Gastroesophageal sphincter (tissue), 4 donors: ENCODE results near the gene TBL3. TPM values are rescaled to one million over a fixed set of nuclear protein-coding genes. Genes with fewer than 3 reads are reported as not detected.

Experiments used
- ATAC-seq: fragments of 150-250 bp; one replicate; pipeline ENCODE4 v1.9.1; 2016; ENCODE audit warnings: mild to moderate bottlenecking, moderate library complexity
- H3K27ac ChIP-seq, 4 donors: fragments of 200-600 bp; sonication (generic) in 3 of 4; 1 replicate in 3 of 4; 2 replicates in 1 of 4; pipeline ENCODE4 v1.5.1; 2016 to 2019
- H3K27me3 ChIP-seq: fragments of 200-600 bp; sonication (generic); one replicate; pipeline ENCODE4 v1.5.1; 2019
- H3K36me3 ChIP-seq, 2 donors: fragments of 200-600 bp; sonication (generic); one replicate each; pipeline ENCODE4 v1.5.1; 2019; ENCODE audit warnings: control low read depth in 1 of 2
- H3K4me1 ChIP-seq, 3 donors: fragments of 200-600 bp; sonication (generic); 1 replicate in 2 of 3; 2 replicates in 1 of 3; pipeline ENCODE4 v1.5.1; 2016 to 2019; ENCODE audit warnings: control low read depth in 2 of 3
- H3K4me3 ChIP-seq, 2 donors: fragments of 200-600 bp; sonication (generic); one replicate each; pipeline ENCODE4 v1.5.1; 2019; ENCODE audit warnings: mild to moderate bottlenecking in 1 of 2, moderate library complexity in 1 of 2
- H3K9me3 ChIP-seq, 3 donors: fragments of 200-600 bp; sonication (generic); one replicate each; pipeline ENCODE4 v1.5.1; 2017 to 2019; ENCODE audit warnings: control low read depth in 2 of 3
- EP300 ChIP-seq: sonication (generic); formaldehyde crosslinking; IDR thresholded peaks from one replicate; pipeline ENCODE4 v1.6.1; 2017; ENCODE audit warnings: antibody characterized with exemption, mild to moderate bottlenecking
- POLR2A ChIP-seq, 2 donors: fragments of 450-650 bp; IDR thresholded peaks; one replicate each; pipeline ENCODE4 v1.6.1; 2017; ENCODE audit warnings: antibody characterized with exemption in 2 of 2, mild to moderate bottlenecking in 2 of 2, moderate library complexity in 1 of 2
- POLR2AphosphoS5 ChIP-seq: sonication (generic); formaldehyde crosslinking; IDR thresholded peaks from one replicate; pipeline ENCODE4 v1.6.1; 2017; ENCODE audit warnings: antibody characterized with exemption
- WGBS, 2 donors: methylation state at CpG; one replicate each; pipeline ENCODE4 v1.1.5; 2018; ENCODE audit warnings: low coverage in 1 of 2; 5-methylcytosine and 5-hydroxymethylcytosine counted together
- total RNA-seq, 4 donors: library from RNA; depleted of rRNA; stranded (reverse); fragments of >200 nt; gene quantifications; one replicate each; pipeline ENCODE4 v1.1.0, GENCODE V29; 2016
- TF ChIP-seq, protein P1 (sequence below), 4 experiments: fragments of 200-600 bp in 2 of 4; fragments of 450-650 bp in 2 of 4; sonication (generic) in 1 of 4; IDR thresholded peaks; one replicate each; pipeline ENCODE4 v1.5.1; 2017 to 2019; ENCODE audit warnings: antibody characterized with exemption in 4 of 4, mild to moderate bottlenecking in 2 of 4, moderate library complexity in 2 of 4

The TBL3 gene
- total RNA-seq, 4 donors from 2014 or later = 26.7 to 38.6 (median 33.2) TPM

DNA sequence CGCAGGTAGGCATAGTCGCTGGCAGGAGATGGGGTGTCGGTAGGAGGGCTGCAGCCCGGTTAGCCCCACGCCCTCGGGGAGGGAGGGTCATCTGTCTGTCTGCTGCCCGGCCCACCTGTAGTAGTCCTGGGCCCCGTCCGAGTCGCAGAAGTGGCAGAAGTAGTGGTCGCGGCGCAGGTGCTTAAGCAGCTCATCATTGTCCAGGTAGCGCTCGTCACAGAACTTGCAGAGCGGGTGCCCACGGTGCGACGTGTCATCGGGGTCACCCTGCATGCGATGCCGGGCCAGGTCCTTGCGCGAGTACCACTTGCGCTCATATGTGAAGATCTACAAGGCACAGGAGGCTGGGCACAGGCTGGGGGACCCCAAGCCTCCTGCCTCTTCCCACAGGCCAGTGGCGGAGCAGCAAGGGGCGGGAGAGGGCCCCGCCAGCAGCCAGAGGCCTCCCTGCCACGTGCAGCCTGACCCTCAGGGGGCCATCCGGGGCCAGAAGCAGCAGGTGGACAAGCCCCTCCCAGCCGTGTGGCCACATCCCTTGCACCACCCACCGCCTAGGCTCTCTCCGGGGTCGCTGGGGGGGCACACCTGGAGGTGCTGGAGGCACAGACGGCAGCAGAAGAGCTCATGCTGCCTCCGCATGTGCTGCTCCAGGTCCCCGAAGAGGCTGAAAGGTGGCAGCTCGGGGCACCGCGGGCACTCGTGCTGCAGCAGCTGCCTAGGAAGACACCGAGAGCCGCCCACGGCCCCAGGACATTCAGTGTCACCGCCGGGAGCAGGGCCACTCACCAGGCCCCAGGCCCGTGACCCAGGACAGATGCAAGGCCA lies 30.8 kb downstream of the TBL3 start:
- no peaks in the 10 kb centered on the region for H3K27me3 ChIP-seq
- H3K9me3 ChIP-seq = no peaks in the 10 kb centered on the region
- peaks cover 0 to 47% (median 27%) of the 10 kb centered on the region in 3 donors for H3K4me1 ChIP-seq
- H3K27ac ChIP-seq = no peak overlapping the region
- no peak for ATAC-seq
- peaks cover 0 to 69% of the 10 kb centered on the region in 2 donors for H3K36me3 ChIP-seq
- no peak overlapping the region for H3K4me3 ChIP-seq
- 40% methylated on average over 1 of the region's 47 CpGs; no CpG with 5 or more reads in 1 of the 2 donors for WGBS, 2 donors
- no peak for TF ChIP-seq POLR2A (IDR thresholded peaks at IDR 0.05)
- no peak for TF ChIP-seq POLR2AphosphoS5
- TF ChIP-seq, protein P1, sequence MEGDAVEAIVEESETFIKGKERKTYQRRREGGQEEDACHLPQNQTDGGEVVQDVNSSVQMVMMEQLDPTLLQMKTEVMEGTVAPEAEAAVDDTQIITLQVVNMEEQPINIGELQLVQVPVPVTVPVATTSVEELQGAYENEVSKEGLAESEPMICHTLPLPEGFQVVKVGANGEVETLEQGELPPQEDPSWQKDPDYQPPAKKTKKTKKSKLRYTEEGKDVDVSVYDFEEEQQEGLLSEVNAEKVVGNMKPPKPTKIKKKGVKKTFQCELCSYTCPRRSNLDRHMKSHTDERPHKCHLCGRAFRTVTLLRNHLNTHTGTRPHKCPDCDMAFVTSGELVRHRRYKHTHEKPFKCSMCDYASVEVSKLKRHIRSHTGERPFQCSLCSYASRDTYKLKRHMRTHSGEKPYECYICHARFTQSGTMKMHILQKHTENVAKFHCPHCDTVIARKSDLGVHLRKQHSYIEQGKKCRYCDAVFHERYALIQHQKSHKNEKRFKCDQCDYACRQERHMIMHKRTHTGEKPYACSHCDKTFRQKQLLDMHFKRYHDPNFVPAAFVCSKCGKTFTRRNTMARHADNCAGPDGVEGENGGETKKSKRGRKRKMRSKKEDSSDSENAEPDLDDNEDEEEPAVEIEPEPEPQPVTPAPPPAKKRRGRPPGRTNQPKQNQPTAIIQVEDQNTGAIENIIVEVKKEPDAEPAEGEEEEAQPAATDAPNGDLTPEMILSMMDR (IDR thresholded peaks at IDR 0.05) = no peak
- no peak for TF ChIP-seq EP300

DNA sequence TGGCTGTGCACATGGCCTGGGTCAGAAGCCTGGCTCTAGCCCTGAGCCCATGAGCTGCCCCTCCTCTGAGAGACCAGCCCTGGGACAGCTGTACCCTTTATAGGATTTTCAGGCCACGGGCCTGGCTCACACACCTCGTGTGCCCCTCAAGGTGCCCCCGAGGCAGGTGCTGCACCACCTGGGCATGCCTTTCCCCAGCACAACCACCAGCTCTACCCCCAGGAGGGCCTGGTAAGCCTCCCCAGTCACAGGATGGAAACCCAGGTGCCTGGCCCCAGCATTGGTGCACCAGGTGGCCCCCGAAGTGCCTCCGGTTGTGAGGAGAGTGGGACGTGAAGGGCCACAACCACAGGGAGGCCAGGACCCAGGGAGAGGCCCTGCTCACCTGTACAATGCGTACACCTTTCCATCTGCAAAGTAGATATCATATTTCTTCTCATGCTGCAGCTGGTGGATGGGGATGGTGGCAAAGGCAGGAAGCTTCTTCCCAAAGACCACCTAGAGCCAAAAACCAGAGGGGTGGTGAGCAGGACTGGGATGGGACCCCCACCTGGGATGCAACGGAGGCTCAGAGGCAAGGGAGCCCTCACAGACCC lies 31.5 kb downstream of the TBL3 start:
- Histone ChIP-seq H3K27ac (peak overlapping the region in 1 of 4 donors; percentile 2), H3K36me3 (peaks cover 0 to 62% of the 10 kb centered on the region in 2 donors), H3K4me1 (peaks cover 4 to 54% (median 34%) of the 10 kb centered on the region in 3 donors), H3K27me3 (no peaks in the 10 kb centered on the region), H3K4me3 (no peak overlapping the region), H3K9me3 (no peaks in the 10 kb centered on the region)
- ATAC-seq = no peak
- TF ChIP-seq, protein P1 (IDR thresholded peaks at IDR 0.05) = no peak
- TF ChIP-seq POLR2A (IDR thresholded peaks at IDR 0.05) (no peak), POLR2AphosphoS5 (no peak), EP300 (no peak)
- WGBS, 2 donors = no CpG with 5 or more reads among the region's 8 CpGs

DNA sequence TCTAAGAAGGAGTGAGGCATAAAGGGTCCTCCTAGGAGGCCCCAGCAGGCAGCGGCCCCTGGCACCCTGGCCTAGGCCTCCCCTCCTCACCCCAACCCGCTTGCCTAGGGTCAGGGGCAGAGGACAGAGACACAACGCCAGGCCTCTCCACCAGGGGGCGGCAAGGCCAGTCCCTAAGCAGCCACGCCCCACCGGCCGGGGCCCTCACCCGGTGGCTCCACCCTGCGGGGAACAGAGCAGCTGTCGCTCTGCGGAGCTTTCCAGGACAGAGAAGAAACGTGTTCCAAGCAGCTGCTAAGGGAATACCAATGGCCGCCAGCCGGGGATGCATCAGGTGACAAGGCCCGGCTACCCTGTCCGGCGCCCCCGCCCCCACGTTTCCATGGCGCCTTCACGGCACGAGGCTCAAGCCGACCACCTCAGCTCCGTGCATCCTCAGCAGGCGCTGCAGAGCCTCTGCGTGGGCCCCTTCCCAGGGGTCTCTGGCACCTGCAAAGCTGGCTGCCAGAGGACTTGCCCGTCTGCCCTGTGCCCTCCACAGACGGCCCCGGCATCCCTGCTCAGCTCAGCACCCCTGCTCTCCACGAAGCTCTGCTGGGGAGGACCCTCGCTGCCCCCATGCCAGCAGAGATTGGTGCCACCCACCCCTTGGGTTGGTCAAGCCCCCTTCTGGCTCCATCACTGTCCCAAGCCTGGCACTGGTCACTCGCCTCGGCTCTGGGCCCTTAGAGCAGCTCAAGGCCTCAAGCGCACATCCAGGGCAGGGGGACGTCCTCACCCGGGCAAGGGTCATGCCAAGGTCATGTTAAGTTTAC lies 32.2 kb downstream of the TBL3 start:
- ATAC-seq = peak; percentile 81
- Histone ChIP-seq H3K4me1 (peaks cover 4 to 61% (median 39%) of the 10 kb centered on the region in 3 donors), H3K27ac (peak overlapping the region in 2 of 4 donors; percentile 2 to 9), H3K9me3 (no peaks in the 10 kb centered on the region), H3K4me3 (peak overlapping the region in 1 of 2 donors; percentile 28), H3K36me3 (peaks cover 0 to 55% of the 10 kb centered on the region in 2 donors), H3K27me3 (no peaks in the 10 kb centered on the region)
- WGBS, 2 donors = no CpG with 5 or more reads among the region's 36 CpGs
- TF ChIP-seq EP300 (no peak), POLR2AphosphoS5 (no peak), POLR2A (IDR thresholded peaks at IDR 0.05) (no peak)
- TF ChIP-seq, protein P1 (IDR thresholded peaks at IDR 0.05) = peak in 3 of 4 experiments; percentile 90 to 94 (median 90)

DNA sequence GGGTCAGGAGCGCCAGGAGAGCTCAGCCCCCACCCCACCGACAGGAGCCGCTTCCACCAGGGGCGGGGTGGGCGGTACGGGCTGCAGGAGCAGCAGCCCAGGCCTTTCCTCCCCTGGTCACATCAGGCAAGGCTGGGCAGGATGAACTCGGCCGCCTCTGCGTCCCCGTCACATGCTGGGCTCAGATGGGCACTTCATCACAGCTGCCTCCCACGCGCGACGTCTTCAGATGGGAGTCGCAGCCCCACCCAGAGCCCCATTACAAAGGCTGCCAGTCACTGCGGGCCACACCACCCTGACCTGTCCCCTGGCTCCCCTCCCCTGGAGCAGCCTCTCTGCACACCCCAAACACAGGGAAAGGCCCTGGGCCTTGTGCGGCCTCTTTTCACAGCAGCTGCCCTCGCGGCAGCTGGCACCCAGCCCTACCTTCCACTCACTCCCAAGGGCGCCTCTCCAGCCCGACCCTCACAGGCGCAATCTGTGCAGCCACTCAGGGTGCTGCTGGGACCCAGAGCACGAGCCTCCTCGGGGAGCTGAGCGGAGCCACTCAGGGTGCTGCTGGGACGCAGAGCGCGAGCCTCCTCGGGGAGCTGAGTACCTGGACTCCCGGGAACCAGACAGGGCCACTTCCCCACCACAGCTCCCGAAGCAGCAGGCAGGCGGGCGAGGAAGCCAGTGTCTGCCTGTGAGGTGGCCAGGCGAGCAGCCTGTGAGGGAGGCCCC lies 33.1 kb downstream of the TBL3 start:
- Histone ChIP-seq H3K27me3 (no peaks in the 10 kb centered on the region), H3K4me3 (no peak overlapping the region), H3K27ac (no peak overlapping the region), H3K36me3 (peaks cover 0 to 45% of the 10 kb centered on the region in 2 donors), H3K9me3 (no peaks in the 10 kb centered on the region), H3K4me1 (peaks cover 4 to 64% (median 39%) of the 10 kb centered on the region in 3 donors)
- no peak for ATAC-seq
- no peak for TF ChIP-seq EP300
- TF ChIP-seq POLR2A (IDR thresholded peaks at IDR 0.05) = no peak
- no peak for TF ChIP-seq POLR2AphosphoS5
- TF ChIP-seq, protein P1 (IDR thresholded peaks at IDR 0.05) = no peak
- 75% methylated on average over 4 of the region's 34 CpGs; no CpG with 5 or more reads in 1 of the 2 donors for whole genome bisulfite sequencing, 2 donors
